IMR-90 (cell line): ENCODE results near the gene CUTA. TPM values are rescaled to one million over a fixed set of nuclear protein-coding genes. Genes with fewer than 3 reads are reported as not detected.

Source experiments
- ATAC-seq: fragments of 200-7000 bp; cut with Tn5 transposase; 2 replicates; pipeline ENCODE4 v1.9.1; 2020; ENCODE audit warnings: low read depth, mild to moderate bottlenecking, moderate library complexity
- BruUV-seq: library from RNA; stranded (reverse); fragments of 400-500 nt; replicated peaks from 2 replicates; lab custom pipeline; 2021; lab: Mats Ljungman, UMichigan
- CTCF ChIA-PET: fragments of 300-600 bp; formaldehyde crosslinking; extraction: SDS; loops from one replicate; lab custom pipeline; 2021; ENCODE audit warnings: antibody characterized with exemption; lab: Yijun Ruan, JAX
- POLR2A ChIA-PET: fragments of 300-600 bp; sonication (Branson Sonifier 250); formaldehyde crosslinking; loops from one replicate; lab custom pipeline; 2022; ENCODE audit warnings: antibody characterized with exemption; ENCODE audit not compliant: unreplicated experiment; lab: Charles Lee
- DNase-seq: peaks from one replicate; pipeline ENCODE4 v3.0.0; 2013
- H2AFZ ChIP-seq: replicated peaks from 2 replicates; pipeline ENCODE3; 2013; ENCODE audit warnings: low read length, mild to moderate bottlenecking; ENCODE audit not compliant: poor library complexity
- H2AK5ac ChIP-seq: 2 replicates; pipeline ENCODE4 v1.6.1; 2013; ENCODE audit warnings: low read depth, low read length, inconsistent platforms
- H2AK9ac ChIP-seq: replicated peaks from 2 replicates; pipeline ENCODE3; 2013; ENCODE audit warnings: mild to moderate bottlenecking, low read depth, low read length, moderate library complexity; ENCODE audit not compliant: poor library complexity
- H2BK120ac ChIP-seq: 2 replicates; pipeline ENCODE4 v1.6.1; 2013; ENCODE audit warnings: low read depth, low read length, inconsistent platforms
- H2BK15ac ChIP-seq: 3 replicates; pipeline ENCODE4 v1.6.1; 2013; ENCODE audit warnings: low read depth, low read length, inconsistent platforms
- H2BK20ac ChIP-seq: 2 replicates; pipeline ENCODE4 v1.6.1; 2013; ENCODE audit warnings: low read depth, mild to moderate bottlenecking, inconsistent platforms, low read length, moderate library complexity
- H2BK5ac ChIP-seq: 2 replicates; pipeline ENCODE4 v1.6.1; 2013; ENCODE audit warnings: mild to moderate bottlenecking, low read depth, low read length, inconsistent platforms; ENCODE audit not compliant: poor library complexity, severe bottlenecking
- H3K14ac ChIP-seq: replicated peaks from 2 replicates; pipeline ENCODE4 v1.6.1; 2013; ENCODE audit warnings: low read depth, low read length, inconsistent platforms
- H3K18ac ChIP-seq: 2 replicates; pipeline ENCODE4 v1.6.1; 2013; ENCODE audit warnings: low read depth, low read length, control low read depth
- H3K23ac ChIP-seq: 2 replicates; pipeline ENCODE4 v1.6.1; 2013; ENCODE audit warnings: low read depth, low read length, inconsistent platforms
- H3K27ac ChIP-seq: 2 replicates; pipeline ENCODE4 v1.5.1; 2013; ENCODE audit warnings: mild to moderate bottlenecking, control low read depth, low read length; ENCODE audit not compliant: insufficient read depth
- H3K27me3 ChIP-seq: 2 replicates; pipeline ENCODE4 v1.6.1; 2013; ENCODE audit warnings: low read length; ENCODE audit not compliant: control insufficient read depth, insufficient read depth
- H3K36me3 ChIP-seq: 2 replicates; pipeline ENCODE4 v1.6.1; 2013; ENCODE audit warnings: low read length, mixed read lengths; ENCODE audit not compliant: control insufficient read depth, insufficient read depth
- H3K4ac ChIP-seq: 2 replicates; pipeline ENCODE4 v1.6.1; 2013; ENCODE audit warnings: low read depth, low read length, inconsistent platforms
- H3K4me1 ChIP-seq: 2 replicates; pipeline ENCODE4 v1.6.1; 2013; ENCODE audit warnings: low read length, mixed read lengths; ENCODE audit not compliant: control insufficient read depth, insufficient read depth
- H3K4me2 ChIP-seq: 2 replicates; pipeline ENCODE4 v1.6.1; 2013; ENCODE audit warnings: low read depth, mild to moderate bottlenecking, control low read depth, low read length, moderate library complexity
- H3K4me3 ChIP-seq: 2 replicates; pipeline ENCODE4 v1.5.1; 2013; ENCODE audit warnings: low read depth, mild to moderate bottlenecking, control low read depth, low read length, moderate library complexity; ENCODE audit not compliant: insufficient read depth
- H3K56ac ChIP-seq: 2 replicates; pipeline ENCODE4 v1.6.1; 2013; ENCODE audit warnings: low read length, inconsistent platforms; ENCODE audit not compliant: insufficient read depth; ENCODE audit errors: extremely low read depth
- H3K79me1 ChIP-seq, 2 experiments: 2 replicates each; pipeline ENCODE4 v1.6.1; 2013; ENCODE audit warnings: low read length in 2 of 2, inconsistent platforms in 1 of 2, low read depth in 1 of 2
- H3K9ac ChIP-seq: 2 replicates; pipeline ENCODE4 v1.6.1; 2013; ENCODE audit warnings: low read depth, low read length, control low read depth
- H3K9me1 ChIP-seq: 2 replicates; pipeline ENCODE4 v1.6.1; 2013; ENCODE audit warnings: low read length, inconsistent platforms; ENCODE audit not compliant: insufficient read depth
- H3K9me3 ChIP-seq: 2 replicates; pipeline ENCODE4 v1.6.1; 2013; ENCODE audit warnings: low read length; ENCODE audit not compliant: control insufficient read depth, insufficient read depth
- H4K20me1 ChIP-seq: 2 replicates; pipeline ENCODE4 v1.6.1; 2013; ENCODE audit warnings: low read length, inconsistent platforms; ENCODE audit not compliant: insufficient read depth
- H4K5ac ChIP-seq: 2 replicates; pipeline ENCODE4 v1.6.1; 2013; ENCODE audit warnings: mild to moderate bottlenecking, low read depth, low read length, control low read depth
- H4K8ac ChIP-seq, 2 experiments: 2 replicates each; pipeline ENCODE4 v1.6.1; 2013; ENCODE audit warnings: low read depth in 2 of 2, low read length in 2 of 2, control low read depth in 1 of 2, inconsistent platforms in 1 of 2
- H4K91ac ChIP-seq: 2 replicates; pipeline ENCODE4 v1.6.1; 2013; ENCODE audit warnings: low read depth, low read length, inconsistent platforms; ENCODE audit not compliant: insufficient read depth
- BHLHE40 ChIP-seq: fragments of 150-350 bp; IDR thresholded peaks from 2 replicates; pipeline ENCODE4 v1.6.1; 2016; ENCODE audit warnings: mild to moderate bottlenecking, low read depth, low read length
- CEBPB ChIP-seq: IDR thresholded peaks from 2 replicates; pipeline ENCODE4 v1.6.1; 2012; ENCODE audit warnings: low read depth, low read length, improper control_type of control experiment
- CHD1 ChIP-seq: IDR thresholded peaks from 2 replicates; pipeline ENCODE4 v1.6.1; 2012; ENCODE audit warnings: low read depth, low read length, improper control_type of control experiment
- CTCF ChIP-seq: conservative IDR thresholded peaks from 2 replicates; pipeline ENCODE4 v1.5.1; 2012; ENCODE audit warnings: mild to moderate bottlenecking, low read depth, low read length, improper control_type of control experiment
- ELK1 ChIP-seq: fragments of 150-350 bp; IDR thresholded peaks from 2 replicates; pipeline ENCODE4 v1.6.1; 2016; ENCODE audit warnings: low read depth, mild to moderate bottlenecking, low read length, moderate library complexity, borderline replicate concordance
- FOS ChIP-seq: fragments of 150-350 bp; IDR thresholded peaks from 2 replicates; pipeline ENCODE4 v1.6.1; 2016; ENCODE audit warnings: low read depth, low read length
- MAFK ChIP-seq: IDR thresholded peaks from 2 replicates; pipeline ENCODE4 v1.6.1; 2012; ENCODE audit warnings: low read depth, low read length, improper control_type of control experiment
- MAZ ChIP-seq: IDR thresholded peaks from 2 replicates; pipeline ENCODE4 v1.6.1; 2012; ENCODE audit warnings: low read depth, mild to moderate bottlenecking, low read length, improper control_type of control experiment, moderate library complexity, borderline replicate concordance
- MXI1 ChIP-seq: IDR thresholded peaks from 2 replicates; pipeline ENCODE4 v1.6.1; 2012; ENCODE audit warnings: low read depth, mild to moderate bottlenecking, low read length, moderate library complexity, borderline replicate concordance
- POLR2A ChIP-seq: IDR thresholded peaks from 2 replicates; pipeline ENCODE4 v1.6.1; 2012; ENCODE audit warnings: mild to moderate bottlenecking, low read depth, low read length
- RAD21 ChIP-seq: IDR thresholded peaks from 2 replicates; pipeline ENCODE4 v1.6.1; 2012; ENCODE audit warnings: low read length, improper control_type of control experiment
- RCOR1 ChIP-seq: IDR thresholded peaks from 2 replicates; pipeline ENCODE4 v1.6.1; 2012; ENCODE audit warnings: mild to moderate bottlenecking, low read length, improper control_type of control experiment; ENCODE audit not compliant: insufficient replicate concordance
- RFX5 ChIP-seq: IDR thresholded peaks from 2 replicates; pipeline ENCODE4 v1.8.0; 2012; ENCODE audit warnings: low read depth, mild to moderate bottlenecking, low read length, moderate library complexity
- SMC3 ChIP-seq: fragments of 150-350 bp; IDR thresholded peaks from 2 replicates; pipeline ENCODE4 v1.6.1; 2016; ENCODE audit warnings: low read depth, mild to moderate bottlenecking, antibody characterized with exemption, low read length, moderate library complexity
- USF2 ChIP-seq: fragments of 150-350 bp; IDR thresholded peaks from 2 replicates; pipeline ENCODE4 v1.6.1; 2017; ENCODE audit warnings: mild to moderate bottlenecking, antibody characterized with exemption, low read length, low read depth
- WGBS, 2 experiments: methylation state at CpG; one replicate each; pipeline versions ENCODE4 v1.1.5 to v1.1.7; 2013; ENCODE audit warnings: missing lambda C conversion rate in 2 of 2; ENCODE audit not compliant: insufficient read length in 1 of 2; ENCODE audit errors: extremely low coverage in 2 of 2; 5-methylcytosine and 5-hydroxymethylcytosine counted together
- dilution Hi-C: fragments of 300-500 bp; cut with HindIII; formaldehyde crosslinking; loops from one replicate; pipeline ENCODE4 v1.14.3; 2018; ENCODE audit warnings: low sequenced_read_pairs; ENCODE audit not compliant: unreplicated experiment
- in situ Hi-C: fragments of 300-500 bp; cut with MboI; formaldehyde crosslinking; loops from 3 replicates; pipeline ENCODE4 v1.14.3; 2019; ENCODE audit warnings: low sequenced_read_pairs, inconsistent platforms, mixed read lengths
- intact Hi-C: fragments of 100-400 bp; cut with micrococcal nuclease; formaldehyde crosslinking; loops from 2 replicates; pipeline ENCODE4 v1.10.0; 2022
- polyA plus RNA-seq, 3 experiments: library from polyadenylated mRNA; depleted of rRNA; stranded (reverse); fragments of >200 nt; gene quantifications; 2 replicates each; pipeline ENCODE4 v1.2.3, GENCODE V29; 2012; ENCODE audit warnings: low replicate concordance in 1 of 3
- total RNA-seq: library from RNA; depleted of rRNA; stranded (reverse); fragments of >200 nt; gene quantifications from 2 replicates; pipeline ENCODE4 v1.2.3, GENCODE V29; 2012

Gene CUTA
- total and polyA plus RNA-seq, 2 of the 4 experiments (the other 2 are of a cell fraction) = 136 to 427 TPM

- Histone ChIP-seq H2BK20ac (no peak overlapping the region), H3K56ac (no peak overlapping the region), H4K5ac (no peak overlapping the region), H3K79me1 (peaks cover 26 to 40% of the 10 kb centered on the region in 2 experiments; a peak in 3 of 4 replicates), H3K4me3 (no peak overlapping the region), H3K9ac (no peak overlapping the region), H3K4ac (no peak overlapping the region), H4K20me1 (no peaks in the 10 kb centered on the region), H2BK120ac (no peak overlapping the region), H3K14ac (no peak overlapping the region), H3K4me1 (peaks cover 4% of the 10 kb centered on the region), H3K18ac (no peak overlapping the region), H3K27ac (no peak overlapping the region), H2AK9ac (peak overlapping the region; percentile 44), H3K4me2 (no peak overlapping the region), H4K91ac (no peak overlapping the region), H4K8ac (no peak overlapping the region), H2AK5ac (no peak overlapping the region), H3K23ac (no peak overlapping the region), H2BK5ac (no peak overlapping the region), H3K9me3 (no peaks in the 10 kb centered on the region), H3K27me3 (no peaks in the 10 kb centered on the region), H3K9me1 (peaks cover 3% of the 10 kb centered on the region; the same call in 1 of the 2 replicates), H2AFZ (peak overlapping the region; percentile 17), H2BK15ac (no peak overlapping the region), H3K36me3 (peaks cover 10% of the 10 kb centered on the region; the same call in 1 of the 2 replicates)
- no peak for TF ChIP-seq FOS
- TF ChIP-seq RFX5 = no peak
- TF ChIP-seq RAD21 = no peak
- no peak for TF ChIP-seq RCOR1
- TF ChIP-seq MAZ = no peak
- TF ChIP-seq ELK1 = no peak
- TF ChIP-seq CEBPB = no peak
- no peak for TF ChIP-seq CHD1
- no peak for TF ChIP-seq SMC3
- TF ChIP-seq POLR2A = no peak
- TF ChIP-seq BHLHE40 = no peak
- TF ChIP-seq USF2 = no peak
- TF ChIP-seq CTCF = no peak
- TF ChIP-seq MXI1 = no peak
- no peak for TF ChIP-seq MAFK
- DNase-seq (no peak), ATAC-seq (no peak)
- 97% methylated on average over 7 of the region's 12 CpGs; no CpG with 5 or more reads in 1 of the 2 experiments for WGBS, 2 experiments
- in situ Hi-C loops (loop anchor here (10.0 kb wide), 1 partner anchor 249 kb away; no protein-coding TSS in a partner anchor), intact Hi-C loops (loop anchor here (10.0 kb wide), 1 partner anchor 219 kb away; no protein-coding TSS in a partner anchor), dilution Hi-C loops (no loop called here)
- ChIA-PET POLR2A (no interaction called here), CTCF (no interaction called here)
- no TSS peak for BruUV-seq
Measured at GRCh38 chr6:33456156-33456555, 38.2 kb upstream of the CUTA start.
